AG20443 (cell line): ENCODE measurements around the gene ATE1.
"Not testable (repeated sequence)": the region's sequence is repeated elsewhere in the genome, so short reads cannot be mapped to it uniquely, and the experiment has no call there.

Experiments used
- DNase-seq: peaks from one replicate; pipeline ENCODE4 v3.0.0; 2012; ENCODE audit warnings: low spot score, mixed read lengths

ATE1 gene

GRCh38 chr10:121930268-121931085, 2.6 kb upstream of the ATE1 start:
- DNase-seq = not testable (repeated sequence)

DNA sequence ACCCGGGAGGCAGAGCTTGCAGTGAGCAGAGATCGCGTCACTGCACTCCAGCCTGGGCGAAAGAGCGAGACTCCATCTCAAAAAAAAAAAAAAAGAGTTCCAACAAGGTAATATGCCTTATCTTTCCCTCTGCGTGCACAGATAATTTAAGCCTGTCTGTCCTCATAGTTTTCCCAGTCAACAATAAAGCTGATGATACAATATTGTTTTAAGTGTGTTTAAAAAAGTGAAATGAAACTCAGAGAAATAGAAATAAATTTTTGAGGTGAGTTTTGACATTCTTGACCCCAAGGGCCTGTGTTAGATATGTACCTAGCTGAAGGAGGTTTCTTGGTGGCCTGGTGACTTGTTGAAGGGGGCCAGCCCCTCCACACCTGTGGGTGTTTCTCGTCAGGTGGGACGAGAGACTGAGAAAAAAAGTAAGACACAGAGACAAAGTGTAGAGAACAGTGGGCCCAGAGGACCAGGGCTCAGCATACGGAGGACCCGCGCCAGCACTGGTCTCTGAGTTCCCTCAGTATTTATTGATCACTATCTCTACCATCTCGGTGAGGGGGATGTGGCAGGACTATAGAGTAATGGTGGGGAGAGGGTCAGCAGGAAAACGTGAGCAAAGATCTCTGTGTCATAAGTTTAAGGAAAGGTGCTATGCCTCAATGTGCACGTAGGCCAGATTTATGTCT, 1.9 kb upstream of the ATE1 start:
- not testable (repeated sequence) for DNase-seq

DNA sequence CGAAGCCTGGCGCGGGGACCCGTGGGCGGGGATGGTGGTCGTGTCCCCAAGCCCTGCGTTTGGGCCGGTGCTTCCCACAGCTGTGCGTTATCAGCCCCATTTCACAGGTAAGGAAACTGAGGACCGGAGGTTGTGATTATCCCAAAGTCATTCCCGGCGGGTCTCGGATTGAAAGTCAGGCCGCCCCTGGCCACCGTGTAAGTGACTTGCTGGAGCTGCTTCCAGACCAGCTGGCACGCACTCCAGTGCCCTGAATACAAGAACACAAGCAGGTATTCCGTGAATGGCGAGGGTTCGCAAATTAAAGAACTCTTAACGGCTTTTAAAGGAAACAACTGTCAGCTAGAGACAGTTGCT, 675 bp upstream of the ATE1 start:
- DNase-seq = no peak

GRCh38 chr10:121927318-121927840, 452 bp downstream of the ATE1 start:
- DNase-seq = peak; percentile 61

DNA sequence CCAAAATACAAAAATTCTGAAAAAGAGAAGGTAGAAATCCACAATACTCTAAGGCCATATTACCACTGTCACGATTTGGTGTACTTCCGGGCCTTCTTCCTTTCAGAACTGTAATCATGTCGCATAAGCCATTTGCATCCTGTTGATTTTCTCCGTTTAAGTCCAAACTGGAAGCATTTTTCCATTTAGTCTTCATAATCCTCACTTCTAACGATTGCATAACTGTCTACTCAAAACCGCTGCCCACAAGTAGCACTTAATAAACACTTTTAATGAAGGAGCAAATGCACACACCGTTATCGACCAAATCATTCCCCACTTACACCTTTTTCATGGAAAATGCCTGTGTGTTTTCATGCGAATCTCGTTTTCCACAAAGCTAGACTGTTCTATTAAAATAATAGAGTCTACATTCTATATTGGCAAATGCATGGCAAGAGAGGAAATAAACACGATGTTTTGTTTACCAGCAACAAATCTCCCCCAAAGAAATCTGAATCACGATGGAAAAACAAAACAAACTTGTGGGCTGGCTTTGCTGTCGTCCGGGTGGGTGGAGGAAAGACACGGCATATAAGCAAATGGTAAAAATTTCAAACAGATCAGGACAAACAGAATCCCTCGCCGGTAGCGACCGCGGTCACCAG, 1.0 kb downstream of the ATE1 start:
- peak; percentile 49 for DNase-seq

GRCh38 chr10:121926157-121926556, 1.7 kb downstream of the ATE1 start:
- no peak for DNase-seq

DNA sequence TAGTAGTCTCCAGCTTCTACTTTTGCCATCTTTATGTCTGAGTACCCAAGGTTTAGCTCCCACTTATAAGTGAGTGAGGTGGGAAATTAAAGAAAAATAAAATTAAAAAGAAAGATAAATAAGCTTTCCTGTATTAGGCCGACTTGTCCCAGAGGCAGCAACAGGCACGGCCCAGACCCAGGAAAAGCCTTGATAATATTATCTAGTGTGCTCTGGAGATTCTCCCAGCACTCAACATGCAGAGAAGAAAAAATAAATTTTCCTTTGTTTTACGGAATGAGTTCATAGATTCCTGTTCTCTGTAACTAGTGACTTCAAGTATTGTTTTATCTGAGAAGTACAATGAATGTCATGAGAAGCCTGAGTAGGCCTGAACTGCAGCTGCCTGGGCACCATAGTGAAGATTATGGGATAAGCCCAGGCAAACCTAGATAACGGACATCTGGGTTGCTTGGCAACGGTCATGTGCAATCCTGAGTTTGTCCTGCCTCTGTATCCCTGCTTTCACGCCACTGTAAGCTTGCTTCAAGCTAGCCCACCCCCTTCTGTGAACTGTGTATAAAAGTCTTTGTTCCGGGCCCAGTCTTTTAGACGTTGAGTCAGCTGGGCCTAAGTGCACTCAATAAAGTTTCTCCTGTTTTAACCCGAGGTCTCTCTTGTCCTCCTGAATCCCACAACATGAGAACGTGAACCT, 6.4 kb downstream of the ATE1 start:
- no peak for DNase-seq

DNA sequence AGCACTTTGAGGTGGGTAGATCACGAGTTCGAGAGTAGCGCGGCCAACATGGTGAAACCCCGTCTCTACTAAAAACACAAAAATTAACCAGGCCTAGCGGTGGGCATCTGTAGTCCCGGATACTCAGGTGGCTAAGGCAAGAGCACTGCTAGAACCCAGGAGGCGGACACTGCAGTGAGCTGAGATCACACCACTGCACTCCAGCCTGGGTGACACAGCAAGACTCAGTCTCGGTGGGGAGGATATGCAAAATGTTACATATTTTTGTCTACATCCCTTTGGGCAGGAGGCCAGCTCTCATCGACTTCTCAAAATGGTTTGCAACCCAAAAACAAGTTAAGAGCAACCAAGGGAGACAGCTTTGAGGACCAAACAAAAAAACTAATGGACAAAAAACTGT, 8.2 kb downstream of the ATE1 start:
- DNase-seq = no peak

- not testable (repeated sequence) for DNase-seq
Observed at GRCh38 chr10:121918800-121919199, 9.0 kb downstream of the ATE1 start.

DNA sequence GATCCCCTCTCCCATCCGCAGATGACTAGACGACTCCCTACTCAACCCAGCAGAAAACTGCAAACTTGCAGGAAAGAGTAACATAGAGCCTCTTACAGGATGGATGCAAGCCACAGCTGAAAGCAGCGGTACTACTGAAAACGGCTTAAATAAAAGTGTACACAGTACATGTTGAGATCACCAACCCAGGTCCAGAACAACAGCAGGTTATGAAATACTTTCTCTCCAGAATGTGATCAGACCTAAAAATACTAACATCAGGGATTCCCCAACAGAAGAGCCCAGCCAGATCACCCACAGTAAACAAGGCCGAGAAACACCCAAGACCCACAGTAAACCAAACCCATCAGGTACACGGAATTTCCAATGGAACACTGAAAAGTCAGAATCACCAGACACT, 13.2 kb downstream of the ATE1 start:
- DNase-seq = no peak

DNA sequence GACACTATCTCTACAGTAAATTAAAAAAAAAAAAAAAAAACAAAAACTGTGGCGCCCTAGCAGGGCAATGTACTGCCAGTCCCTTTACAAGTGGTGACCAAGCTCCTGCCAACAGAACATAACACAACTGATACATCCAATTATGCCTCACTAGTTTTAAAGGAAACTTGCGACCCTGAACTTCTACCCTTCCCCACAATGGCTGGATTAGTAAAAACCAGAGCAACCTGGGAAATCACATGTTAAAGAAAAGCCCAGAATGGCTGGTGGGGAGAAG, 16.5 kb downstream of the ATE1 start:
- no peak for DNase-seq

DNA sequence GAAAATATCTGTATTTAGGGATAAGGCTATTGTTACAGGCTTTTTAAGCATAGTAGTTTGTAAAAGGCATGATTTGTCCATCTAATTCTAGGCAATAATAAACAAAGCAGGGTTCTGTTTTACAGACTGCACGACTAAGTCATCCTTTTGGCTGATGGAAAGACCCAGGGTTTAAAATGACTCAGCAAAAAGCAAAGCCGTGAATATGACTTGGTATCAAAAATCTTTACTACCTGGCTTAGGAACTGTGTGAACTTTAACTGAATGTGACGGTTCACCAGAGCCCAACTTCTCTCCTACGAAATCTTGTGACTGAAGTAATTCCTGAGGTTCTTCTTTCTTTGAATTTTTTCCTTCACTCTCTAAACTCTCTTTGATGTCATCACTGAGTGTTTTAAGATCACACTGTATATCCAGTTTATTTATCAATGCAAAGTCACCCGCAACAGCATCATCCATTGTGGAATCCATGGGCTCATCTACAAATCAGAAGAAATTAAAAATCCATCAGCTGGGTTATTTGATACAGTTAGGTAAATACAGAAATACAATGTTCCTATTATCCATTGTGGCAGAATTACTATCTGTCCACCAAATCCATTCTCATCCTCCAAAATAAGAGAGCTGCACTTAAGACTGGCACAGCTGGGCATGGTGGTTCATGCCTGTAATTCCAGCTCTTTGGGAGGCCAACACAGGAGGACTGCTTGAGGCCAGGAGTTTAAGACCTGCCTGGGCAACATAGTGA, 17.0 kb downstream of the ATE1 start:
- DNase-seq = peak; percentile 14

DNA sequence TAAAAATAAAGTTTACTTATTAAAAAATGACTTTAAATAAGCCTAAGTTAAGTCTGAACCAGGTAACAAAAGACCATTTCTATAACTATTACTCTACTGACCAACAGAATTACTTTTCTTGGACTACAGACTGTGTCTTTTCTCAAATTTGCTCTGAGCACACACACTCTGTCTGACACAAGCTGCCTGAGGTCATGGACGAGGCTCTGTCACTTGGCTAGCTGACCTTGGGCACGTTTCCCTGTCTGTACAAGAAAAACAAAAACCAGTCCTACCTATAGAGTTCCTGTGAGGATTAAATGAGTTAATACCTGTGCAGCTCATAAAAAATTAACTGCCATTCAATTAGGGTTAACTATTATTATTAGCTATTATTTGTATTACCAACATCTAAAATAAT, 22.9 kb downstream of the ATE1 start:
- DNase-seq = no peak

GRCh38 chr10:121900443-121901174, 27.2 kb downstream of the ATE1 start:
- peak; percentile 67 for DNase-seq

GRCh38 chr10:121899727-121900126, 28.1 kb downstream of the ATE1 start:
- no peak for DNase-seq

DNA sequence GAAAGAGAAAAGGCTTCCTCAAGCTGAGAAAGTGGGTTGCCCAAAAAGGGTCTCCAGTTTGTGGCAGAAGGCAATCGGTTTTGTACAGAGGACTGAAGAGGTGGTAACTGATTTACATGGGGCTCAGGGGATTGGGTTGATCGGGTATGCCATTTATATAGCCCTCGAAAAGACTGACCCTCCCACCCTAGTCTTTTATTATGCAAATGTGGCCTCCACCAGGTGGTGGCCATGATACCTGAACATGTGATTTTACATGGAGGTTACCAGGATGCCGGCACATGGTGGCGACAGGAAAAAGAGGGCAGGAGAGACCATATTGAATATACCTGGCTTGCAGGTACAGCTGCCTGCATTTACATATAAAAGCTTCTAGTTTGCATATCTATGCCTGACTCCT, 36.7 kb downstream of the ATE1 start:
- no peak for DNase-seq

DNA sequence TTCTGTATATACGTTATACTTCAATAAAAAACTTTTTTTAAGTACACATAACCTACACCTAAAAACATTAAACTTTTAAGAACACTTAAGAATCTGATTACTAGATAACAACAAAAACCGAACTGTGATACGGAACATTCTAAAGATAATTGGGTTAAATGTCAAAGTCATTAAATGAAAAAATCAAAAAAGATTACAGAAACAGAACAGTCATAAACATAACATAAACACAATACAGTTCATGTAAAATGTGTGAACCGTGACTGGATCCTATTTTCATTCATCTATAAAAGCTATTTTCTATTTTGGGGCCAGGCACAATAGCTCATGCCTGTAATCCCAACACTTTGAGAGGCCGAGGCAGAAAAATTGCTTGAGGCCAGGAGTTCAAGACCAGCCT, 38.6 kb downstream of the ATE1 start:
- DNase-seq = no peak

- peak; percentile 86 for DNase-seq
Observed at GRCh38 chr10:121886997-121887622, 40.7 kb downstream of the ATE1 start.

GRCh38 chr10:121886181-121886580, 41.6 kb downstream of the ATE1 start:
- no peak for DNase-seq

DNA sequence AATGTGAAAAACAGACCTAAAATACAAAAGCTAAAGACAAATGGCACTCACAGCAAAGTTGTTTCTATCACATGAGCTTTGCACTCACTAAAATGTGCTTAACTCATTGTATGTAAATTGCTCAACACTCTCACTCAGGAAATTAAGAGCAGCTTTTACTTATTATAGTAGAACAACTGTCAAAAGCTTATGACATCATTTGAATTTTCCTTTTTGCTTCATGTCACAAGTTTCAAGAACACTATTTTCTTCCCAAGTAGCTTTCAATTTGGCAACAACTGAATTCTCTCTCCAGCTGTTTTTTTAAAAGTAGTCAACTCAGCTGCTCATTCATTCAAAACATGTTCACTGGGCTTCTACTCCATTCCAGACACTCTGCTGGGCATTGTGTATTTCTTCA, 46.9 kb downstream of the ATE1 start:
- DNase-seq = no peak

- no peak for DNase-seq
Observed at GRCh38 chr10:121879476-121879875, 48.4 kb downstream of the ATE1 start.
